ENCODE data around the gene CLEC4C.
"Not testable (repeated sequence)": the region's sequence is repeated elsewhere in the genome, so short reads cannot be mapped to it uniquely, and the experiment has no call there.

DNA sequence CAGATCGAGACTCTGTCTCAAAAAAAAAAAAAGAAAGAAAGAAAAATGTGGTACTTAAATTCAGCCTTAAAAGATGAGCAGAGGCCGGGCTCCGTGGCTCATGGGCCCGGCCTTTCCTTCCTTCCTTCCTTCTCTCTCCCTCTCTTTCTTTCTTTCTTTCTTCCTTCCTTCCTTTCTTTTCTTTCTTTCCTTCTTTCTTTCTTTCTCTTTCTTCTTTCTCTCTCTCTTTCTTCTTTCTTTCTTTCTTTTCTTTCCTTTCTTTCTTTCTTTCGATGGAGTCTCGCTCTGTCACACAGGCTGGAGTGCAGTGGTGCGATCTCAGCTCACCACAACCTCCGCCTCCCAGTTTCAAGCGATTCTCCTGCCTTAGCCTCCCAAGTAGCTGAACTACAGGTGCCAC is 36.3 kb upstream of the CLEC4C start:
- TF ChIP-seq CTCF, POLR2AphosphoS5, POLR2A (IDR thresholded peaks at IDR 0.05): not testable (repeated sequence)

Measured in prostate gland (tissue), 2 donors.